ENCODE data around the gene RNU1-2.
"Not testable (repeated sequence)": the region's sequence is repeated elsewhere in the genome, so short reads cannot be mapped to it uniquely, and the experiment has no call there.

Gene RNU1-2

DNA sequence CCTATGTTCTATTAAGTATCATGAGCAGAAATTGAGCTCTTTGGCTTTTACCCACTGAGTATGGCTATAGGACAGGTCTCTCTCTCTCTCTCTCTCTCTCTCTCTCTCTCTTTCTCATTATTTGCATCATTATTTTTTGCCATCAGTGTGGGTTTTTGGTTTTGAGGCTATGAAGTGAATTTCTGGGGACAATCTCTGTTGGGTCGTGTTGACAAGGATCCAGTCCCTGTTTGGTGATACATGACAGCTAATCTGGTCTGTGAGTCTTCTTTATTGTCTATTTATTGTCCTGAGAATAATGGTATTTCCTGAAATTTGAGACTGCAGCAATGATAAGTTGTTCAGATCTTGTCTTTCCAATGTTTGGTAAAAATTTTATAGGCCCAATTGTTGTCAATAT lies 1.9 kb downstream of the RNU1-2 start:
- no CpG with 5 or more reads among the region's 1 CpG for WGBS (ENCODE audit: insufficient coverage)
- POLR2A ChIA-PET: interaction anchor here (0.7 kb wide), 1 partner anchor 18 kb away, joined by 3 read pairs; no protein-coding TSS in a partner anchor

GRCh38 chr1:16898298-16898697 lies 2.5 kb downstream of the RNU1-2 start:
- H3K4me3 ChIP-seq (ENCODE audit: control insufficient read depth in 1 of 7, extremely low read depth in 1 of 7, insufficient read depth in 4 of 7, low read depth in 2 of 7, low read length in 6 of 7); CTCF ChIA-PET; H3K27me3 ChIP-seq (replicated peaks in 2 of 5; ENCODE audit: control insufficient read depth in 4 of 5, insufficient read depth in 5 of 5, low read length in 4 of 5); DNase-seq; H3K9me3 ChIP-seq (ENCODE audit: control extremely low read depth in 1 of 5, control insufficient read depth in 4 of 5, insufficient read depth in 2 of 5, low read depth in 1 of 5, low read length in 4 of 5); H3K36me3 ChIP-seq (ENCODE audit: control insufficient read depth in 4 of 4, insufficient read depth in 4 of 4, low read length in 3 of 4); H3K27ac ChIP-seq (ENCODE audit: insufficient read depth in 1 of 2, low read depth in 1 of 2, low read length in 2 of 2, poor library complexity in 1 of 2, severe bottlenecking in 2 of 2): not testable (repeated sequence)
- peaks cover 5 to 30% (median 19%) of the 10 kb centered on the region in 4 experiments for H3K4me1 ChIP-seq (ENCODE audit: control extremely low read depth in 1 of 4, control insufficient read depth in 4 of 4, insufficient read depth in 4 of 4, low read length in 3 of 4)
- POLR2A ChIA-PET: interaction anchor here (0.7 kb wide), 1 partner anchor 18 kb away, joined by 3 read pairs; no protein-coding TSS in a partner anchor

More for the DNA sequence above, 1.9 kb downstream of the RNU1-2 start:
- H3K36me3 ChIP-seq (ENCODE audit: control insufficient read depth in 4 of 4, insufficient read depth in 4 of 4, low read length in 3 of 4); H3K27ac ChIP-seq (ENCODE audit: insufficient read depth in 1 of 2, low read depth in 1 of 2, low read length in 2 of 2, poor library complexity in 1 of 2, severe bottlenecking in 2 of 2); H3K27me3 ChIP-seq (replicated peaks in 2 of 5; ENCODE audit: control insufficient read depth in 4 of 5, insufficient read depth in 5 of 5, low read length in 4 of 5); H3K9me3 ChIP-seq (ENCODE audit: control extremely low read depth in 1 of 5, control insufficient read depth in 4 of 5, insufficient read depth in 2 of 5, low read depth in 1 of 5, low read length in 4 of 5); H3K4me3 ChIP-seq (ENCODE audit: control insufficient read depth in 1 of 7, extremely low read depth in 1 of 7, insufficient read depth in 4 of 7, low read depth in 2 of 7, low read length in 6 of 7); DNase-seq: not testable (repeated sequence)
- H3K4me1 ChIP-seq (ENCODE audit: control extremely low read depth in 1 of 4, control insufficient read depth in 4 of 4, insufficient read depth in 4 of 4, low read length in 3 of 4): peaks cover 3 to 28% (median 16%) of the 10 kb centered on the region in 4 experiments
- CTCF ChIA-PET: interaction anchor here (0.6 kb wide), 1 partner anchor 277 kb away, joined by 3 read pairs; no protein-coding TSS in a partner anchor

DNA sequence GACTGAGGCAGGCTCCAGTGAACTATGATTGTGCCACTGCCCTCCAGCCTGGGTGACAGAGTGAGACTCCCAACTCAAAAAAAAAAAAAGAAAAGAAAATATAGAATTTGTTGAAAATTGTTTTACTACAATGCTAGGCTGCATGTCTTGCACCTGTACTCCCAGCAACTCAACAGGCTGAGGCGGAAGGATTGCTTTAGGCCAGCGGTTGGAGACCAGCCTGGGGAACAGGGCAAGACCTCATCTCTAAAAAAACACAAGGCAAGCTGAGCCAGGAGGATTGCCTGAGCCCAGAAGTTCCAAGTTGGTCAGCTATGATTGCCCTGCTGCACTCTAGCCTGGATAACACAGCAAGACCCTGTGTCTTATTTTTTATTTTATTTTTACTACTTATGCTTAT lies 3.2 kb downstream of the RNU1-2 start:
- 94% methylated on average over 2 of the region's 2 CpGs for WGBS (ENCODE audit: insufficient coverage)
- peaks cover 8 to 36% (median 25%) of the 10 kb centered on the region in 4 experiments for H3K4me1 ChIP-seq (ENCODE audit: control extremely low read depth in 1 of 4, control insufficient read depth in 4 of 4, insufficient read depth in 4 of 4, low read length in 3 of 4)
- CTCF ChIA-PET: interaction anchor here (0.7 kb wide), 1 partner anchor 278 kb away, joined by 4 read pairs; no protein-coding TSS in a partner anchor
- H3K4me3 ChIP-seq (ENCODE audit: control insufficient read depth in 1 of 7, extremely low read depth in 1 of 7, insufficient read depth in 4 of 7, low read depth in 2 of 7, low read length in 6 of 7); H3K9me3 ChIP-seq (ENCODE audit: control extremely low read depth in 1 of 5, control insufficient read depth in 4 of 5, insufficient read depth in 2 of 5, low read depth in 1 of 5, low read length in 4 of 5); H3K36me3 ChIP-seq (ENCODE audit: control insufficient read depth in 4 of 4, insufficient read depth in 4 of 4, low read length in 3 of 4); H3K27ac ChIP-seq (ENCODE audit: insufficient read depth in 1 of 2, low read depth in 1 of 2, low read length in 2 of 2, poor library complexity in 1 of 2, severe bottlenecking in 2 of 2); POLR2A ChIA-PET; DNase-seq; H3K27me3 ChIP-seq (replicated peaks in 2 of 5; ENCODE audit: control insufficient read depth in 4 of 5, insufficient read depth in 5 of 5, low read length in 4 of 5): not testable (repeated sequence)

GRCh38 chr1:16900751-16901150 lies 5.0 kb downstream of the RNU1-2 start:
- POLR2A ChIA-PET: no interaction called here
- no peak for DNase-seq

GRCh38 chr1:16901371-16901770 lies 5.6 kb downstream of the RNU1-2 start:
- H3K36me3 ChIP-seq (ENCODE audit: control insufficient read depth in 4 of 4, insufficient read depth in 4 of 4, low read length in 3 of 4); H3K27ac ChIP-seq (ENCODE audit: insufficient read depth in 1 of 2, low read depth in 1 of 2, low read length in 2 of 2, poor library complexity in 1 of 2, severe bottlenecking in 2 of 2); H3K4me3 ChIP-seq (ENCODE audit: control insufficient read depth in 1 of 7, extremely low read depth in 1 of 7, insufficient read depth in 4 of 7, low read depth in 2 of 7, low read length in 6 of 7); H3K27me3 ChIP-seq (replicated peaks in 2 of 5; ENCODE audit: control insufficient read depth in 4 of 5, insufficient read depth in 5 of 5, low read length in 4 of 5); POLR2A ChIA-PET; H3K9me3 ChIP-seq (ENCODE audit: control extremely low read depth in 1 of 5, control insufficient read depth in 4 of 5, insufficient read depth in 2 of 5, low read depth in 1 of 5, low read length in 4 of 5); CTCF ChIA-PET: not testable (repeated sequence)
- DNase-seq: peak in 2 of 3 donors; percentile 29 to 51
- peaks cover 14 to 54% (median 38%) of the 10 kb centered on the region in 4 experiments for H3K4me1 ChIP-seq (ENCODE audit: control extremely low read depth in 1 of 4, control insufficient read depth in 4 of 4, insufficient read depth in 4 of 4, low read length in 3 of 4)
- 50% methylated on average over 1 of the region's 2 CpGs for WGBS (ENCODE audit: insufficient coverage)

More at GRCh38 chr1:16900751-16901150, 5.0 kb downstream of the RNU1-2 start:
- H3K9me3 ChIP-seq (ENCODE audit: control extremely low read depth in 1 of 5, control insufficient read depth in 4 of 5, insufficient read depth in 2 of 5, low read depth in 1 of 5, low read length in 4 of 5): no peaks in the 10 kb centered on the region
- no peaks in the 10 kb centered on the region for H3K27me3 ChIP-seq (replicated peaks in 2 of 5; ENCODE audit: control insufficient read depth in 4 of 5, insufficient read depth in 5 of 5, low read length in 4 of 5)
- no peak overlapping the region for H3K4me3 ChIP-seq (ENCODE audit: control insufficient read depth in 1 of 7, extremely low read depth in 1 of 7, insufficient read depth in 4 of 7, low read depth in 2 of 7, low read length in 6 of 7)
- CTCF ChIA-PET: interaction anchor here (1.0 kb wide), 1 partner anchor 60 kb away, joined by 3 read pairs; no protein-coding TSS in a partner anchor
- WGBS (ENCODE audit: insufficient coverage): no CpG with 5 or more reads among the region's 2 CpGs
- no peaks in the 10 kb centered on the region for H3K36me3 ChIP-seq (ENCODE audit: control insufficient read depth in 4 of 4, insufficient read depth in 4 of 4, low read length in 3 of 4)
- H3K4me1 ChIP-seq (ENCODE audit: control extremely low read depth in 1 of 4, control insufficient read depth in 4 of 4, insufficient read depth in 4 of 4, low read length in 3 of 4): peaks cover 14 to 50% (median 36%) of the 10 kb centered on the region in 4 experiments
- H3K27ac ChIP-seq (ENCODE audit: insufficient read depth in 1 of 2, low read depth in 1 of 2, low read length in 2 of 2, poor library complexity in 1 of 2, severe bottlenecking in 2 of 2): no peak overlapping the region

DNA sequence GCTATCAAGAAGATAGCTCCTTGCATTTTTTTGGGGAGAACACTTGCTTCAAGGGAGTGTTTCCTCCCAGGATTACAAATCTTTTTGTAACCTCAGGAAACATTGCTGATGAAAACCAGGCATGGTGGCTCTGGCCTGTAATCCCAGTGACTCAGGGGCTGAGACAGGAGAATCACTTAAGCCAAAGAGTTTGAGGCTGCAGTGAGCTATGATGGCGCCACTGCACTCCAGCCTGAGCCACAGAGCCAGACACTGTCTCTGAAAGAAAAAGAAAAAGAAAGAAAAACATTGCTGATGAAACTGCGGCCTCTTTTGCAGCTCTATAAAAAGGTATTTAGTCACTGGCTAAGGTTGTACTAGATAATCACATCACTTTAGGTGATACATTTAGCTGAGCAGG lies 7.3 kb downstream of the RNU1-2 start:
- no peaks in the 10 kb centered on the region for H3K27me3 ChIP-seq (replicated peaks in 2 of 5; ENCODE audit: control insufficient read depth in 4 of 5, insufficient read depth in 5 of 5, low read length in 4 of 5)
- H3K27ac ChIP-seq (ENCODE audit: insufficient read depth in 1 of 2, low read depth in 1 of 2, low read length in 2 of 2, poor library complexity in 1 of 2, severe bottlenecking in 2 of 2): no peak overlapping the region
- ChIA-PET POLR2A (interaction anchor here (1.1 to 1.3 kb wide), 2 partner anchors 45 to 389 kb away, joined by 3 to 4 read pairs; partner anchors contain the start of gene RNU1-1), CTCF (interaction anchor here (0.9 kb wide), 1 partner anchor 311 kb away, joined by 3 read pairs; no protein-coding TSS in a partner anchor)
- 100% methylated on average over 2 of the region's 2 CpGs for WGBS (ENCODE audit: insufficient coverage)
- peaks cover 19 to 55% (median 37%) of the 10 kb centered on the region in 4 experiments for H3K4me1 ChIP-seq (ENCODE audit: control extremely low read depth in 1 of 4, control insufficient read depth in 4 of 4, insufficient read depth in 4 of 4, low read length in 3 of 4)
- no peaks in the 10 kb centered on the region for H3K36me3 ChIP-seq (ENCODE audit: control insufficient read depth in 4 of 4, insufficient read depth in 4 of 4, low read length in 3 of 4)
- DNase-seq: no peak
- H3K4me3 ChIP-seq (ENCODE audit: control insufficient read depth in 1 of 7, extremely low read depth in 1 of 7, insufficient read depth in 4 of 7, low read depth in 2 of 7, low read length in 6 of 7): peak overlapping the region in 2 of 7 experiments; percentile 72 to 86
- H3K9me3 ChIP-seq (ENCODE audit: control extremely low read depth in 1 of 5, control insufficient read depth in 4 of 5, insufficient read depth in 2 of 5, low read depth in 1 of 5, low read length in 4 of 5): peaks cover 0 to 3% (median 0%) of the 10 kb centered on the region in 5 experiments

DNA sequence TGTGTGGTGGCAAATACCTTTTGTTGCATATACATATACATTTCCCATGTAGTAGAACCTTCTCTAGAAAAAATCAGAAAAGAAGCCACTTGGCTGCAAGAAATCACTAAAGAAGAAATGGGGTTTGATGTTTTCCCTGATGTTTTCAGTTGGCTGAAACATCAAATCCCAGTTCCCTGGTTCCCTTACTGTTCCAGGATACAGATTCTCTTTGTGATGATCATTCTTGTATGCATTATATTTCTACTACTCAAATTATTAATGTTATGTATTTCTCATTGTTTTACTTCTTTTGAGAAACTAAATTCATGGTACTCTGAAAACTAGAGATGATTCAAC lies 7.6 kb downstream of the RNU1-2 start:
- no peak for DNase-seq
- Histone ChIP-seq H3K27ac (ENCODE audit: insufficient read depth in 1 of 2, low read depth in 1 of 2, low read length in 2 of 2, poor library complexity in 1 of 2, severe bottlenecking in 2 of 2) (peak overlapping the region in 1 of 2 experiments; percentile 100), H3K4me3 (ENCODE audit: control insufficient read depth in 1 of 7, extremely low read depth in 1 of 7, insufficient read depth in 4 of 7, low read depth in 2 of 7, low read length in 6 of 7) (peak overlapping the region in 6 of 7 experiments; percentile 64 to 86 (median 74)), H3K4me1 (ENCODE audit: control extremely low read depth in 1 of 4, control insufficient read depth in 4 of 4, insufficient read depth in 4 of 4, low read length in 3 of 4) (peaks cover 19 to 56% (median 37%) of the 10 kb centered on the region in 4 experiments), H3K9me3 (ENCODE audit: control extremely low read depth in 1 of 5, control insufficient read depth in 4 of 5, insufficient read depth in 2 of 5, low read depth in 1 of 5, low read length in 4 of 5) (peaks cover 0 to 3% (median 0%) of the 10 kb centered on the region in 5 experiments), H3K27me3 (replicated peaks in 2 of 5; ENCODE audit: control insufficient read depth in 4 of 5, insufficient read depth in 5 of 5, low read length in 4 of 5) (no peaks in the 10 kb centered on the region), H3K36me3 (ENCODE audit: control insufficient read depth in 4 of 4, insufficient read depth in 4 of 4, low read length in 3 of 4) (no peaks in the 10 kb centered on the region)
- CTCF ChIA-PET: interaction anchor here (0.9 kb wide), 1 partner anchor 311 kb away, joined by 3 read pairs; no protein-coding TSS in a partner anchor
- POLR2A ChIA-PET: interaction anchor here (1.1 to 2.7 kb wide), 3 partner anchors 7 to 390 kb away, joined by 3 to 30 read pairs (median 4); partner anchors contain the start of genes RNU1-1 and RNU1-2

All from common myeloid progenitor, CD34-positive (primary cell).